ENCODE results near the gene ZKSCAN1. TPM values are rescaled to one million over a fixed set of nuclear protein-coding genes. Genes with fewer than 3 reads are reported as not detected.
A peak's percentile ranks its signal among the peaks of the same experiment; 100 is the strongest.

ZKSCAN1 gene
- total RNA-seq, 3 donors from 2014 or later = 30.6 to 65.1 (median 52.4) TPM

- intact Hi-C loops (cut with DNase I; ENCODE audit: low total_unique reads) = loop anchor here (10.0 kb wide), 2 partner anchors 64 to 66 kb away; partner anchors contain the start of genes LAMTOR4 and ZKSCAN1
- H3K36me3 ChIP-seq = no peaks in the 10 kb centered on the region
- peak overlapping the region; percentile 83 to 89 for H3K27ac ChIP-seq
- DNase-seq (ENCODE audit: low spot score in 2 of 2) = no peak
- H3K27me3 ChIP-seq = no peaks in the 10 kb centered on the region
- no peaks in the 10 kb centered on the region for H3K9me3 ChIP-seq
- H3K4me3 ChIP-seq = peak overlapping the region; percentile 75 to 99 (median 75)
- TF ChIP-seq POLR2A (IDR thresholded peaks at IDR 0.05) (no peak), CTCF (IDR thresholded peaks at IDR 0.05) (no peak), POLR2AphosphoS5 (IDR thresholded peaks at IDR 0.05) (no peak)
- H3K4me1 ChIP-seq = peaks cover 0 to 7% of the 10 kb centered on the region in 2 donors
These were observed 65.6 kb downstream of the ZKSCAN1 start for GRCh38 chr7:100080907-100081534.

GRCh38 chr7:100081535-100082102 lies 66.2 kb downstream of the ZKSCAN1 start, which contains the start of gene ZNF3:
Gene ZNF3, minus strand, starts transcription at chr7:100081723. Its CDS starts 4,366 bp downstream, at chr7:100077357.
- H3K4me3 ChIP-seq = peak within 1 kb of the TSS; percentile 75 to 99 (median 75)
- H3K27me3 ChIP-seq = no peaks in the 10 kb centered on the region
- H3K4me1 ChIP-seq = peaks cover 0 to 7% of the 10 kb centered on the region in 2 donors
- peak; percentile 54 for TF ChIP-seq POLR2A (IDR thresholded peaks at IDR 0.05)
- peak; percentile 89 to 96 (median 95) for TF ChIP-seq POLR2AphosphoS5 (IDR thresholded peaks at IDR 0.05)
- peak; percentile 84 to 98 (median 95) for TF ChIP-seq CTCF (IDR thresholded peaks at IDR 0.05)
- peak; percentile 98 to 99 for DNase-seq (ENCODE audit: low spot score in 2 of 2)
- no peaks in the 10 kb centered on the region for H3K9me3 ChIP-seq
- no peaks in the 10 kb centered on the region for H3K36me3 ChIP-seq
- intact Hi-C loops (cut with DNase I; ENCODE audit: low total_unique reads) = loop anchor here (10.0 kb wide), 2 partner anchors 63 to 67 kb away; partner anchors contain the start of genes LAMTOR4 and ZKSCAN1
- peak within 1 kb of the TSS; percentile 83 to 89 for H3K27ac ChIP-seq

- Histone ChIP-seq H3K9me3 (no peaks in the 10 kb centered on the region), H3K27ac (peak overlapping the region; percentile 83 to 89), H3K4me3 (no peak overlapping the region), H3K4me1 (peaks cover 0 to 7% of the 10 kb centered on the region in 2 donors), H3K27me3 (no peaks in the 10 kb centered on the region), H3K36me3 (no peaks in the 10 kb centered on the region)
- no peak for DNase-seq (ENCODE audit: low spot score in 2 of 2)
- intact Hi-C loops (cut with DNase I; ENCODE audit: low total_unique reads) = loop anchor here (10.0 kb wide), 2 partner anchors 62 to 68 kb away; partner anchors contain the start of genes LAMTOR4 and ZKSCAN1
- no peak for TF ChIP-seq POLR2A (IDR thresholded peaks at IDR 0.05)
- TF ChIP-seq POLR2AphosphoS5 (IDR thresholded peaks at IDR 0.05) = no peak
- no peak for TF ChIP-seq CTCF (IDR thresholded peaks at IDR 0.05)
These were observed 67.6 kb downstream of the ZKSCAN1 start for GRCh38 chr7:100082978-100083377.

GRCh38 chr7:100085515-100085914 lies 70.1 kb downstream of the ZKSCAN1 start:
- no peaks in the 10 kb centered on the region for H3K36me3 ChIP-seq
- H3K27ac ChIP-seq = no peak overlapping the region
- intact Hi-C loops (cut with DNase I; ENCODE audit: low total_unique reads) = loop anchor here (10.0 kb wide), 2 partner anchors 59 to 71 kb away; partner anchors contain the start of genes LAMTOR4 and ZKSCAN1
- no peak overlapping the region for H3K4me3 ChIP-seq
- peaks cover 0 to 4% of the 10 kb centered on the region in 2 donors for H3K4me1 ChIP-seq
- no peak for TF ChIP-seq POLR2A (IDR thresholded peaks at IDR 0.05)
- no peak for TF ChIP-seq CTCF (IDR thresholded peaks at IDR 0.05)
- TF ChIP-seq POLR2AphosphoS5 (IDR thresholded peaks at IDR 0.05) = no peak
- no peaks in the 10 kb centered on the region for H3K27me3 ChIP-seq
- DNase-seq (ENCODE audit: low spot score in 2 of 2) = no peak
- H3K9me3 ChIP-seq = no peaks in the 10 kb centered on the region

Measured in breast epithelium (tissue), 4 donors.